ENCODE data around the gene LAMB4. TPM values are rescaled to one million over a fixed set of nuclear protein-coding genes. Genes with fewer than 3 reads are reported as not detected.

The LAMB4 gene
- total RNA-seq, 4 donors from 2014 or later, result 0.60 to 3.0 TPM; not detected in 2

DNA sequence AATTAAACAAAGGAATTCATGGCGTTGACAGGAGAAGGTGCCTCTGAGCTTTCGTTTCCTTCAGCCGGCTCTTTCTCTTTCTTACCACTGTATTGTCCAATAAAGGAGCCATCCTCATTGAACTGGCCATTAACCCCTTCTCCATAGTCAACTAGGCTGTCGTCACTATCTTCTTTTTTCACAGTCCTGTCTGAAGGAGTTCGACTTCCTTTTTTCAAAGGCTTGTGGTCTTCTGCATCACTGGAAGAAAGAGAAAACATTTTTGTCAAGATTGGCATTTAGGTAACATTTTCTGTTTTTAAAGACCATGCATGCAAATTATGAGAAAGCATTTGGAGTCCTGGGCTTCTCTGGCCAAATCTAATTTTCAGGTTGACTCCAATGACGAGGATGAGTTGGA lies 19.7 kb upstream of the LAMB4 start:
- TF ChIP-seq CTCF (IDR thresholded peaks at IDR 0.05), result no peak
- no peak for DNase-seq (ENCODE audit: low spot score)
- no peak for ATAC-seq (ENCODE audit: low FRiP score)

DNA sequence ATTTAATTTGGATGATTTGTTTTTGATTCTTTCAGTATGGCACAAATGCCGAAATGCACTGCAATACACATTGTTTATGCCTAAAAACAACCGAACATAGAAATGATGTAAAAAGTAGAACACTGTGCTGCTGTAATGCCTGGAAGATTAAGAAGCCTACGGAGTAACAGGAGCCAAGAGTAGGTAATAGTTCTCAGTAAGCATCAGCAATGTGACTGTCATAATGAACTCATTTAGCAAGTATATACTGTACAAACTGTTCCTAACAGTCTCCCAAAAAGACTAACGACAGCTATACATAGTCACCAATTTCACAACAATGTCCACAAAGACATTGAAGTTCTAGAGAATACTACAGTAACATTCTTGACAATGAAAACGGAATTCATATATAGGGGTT lies 19.0 kb upstream of the LAMB4 start:
- ATAC-seq (ENCODE audit: low FRiP score) (no peak), DNase-seq (ENCODE audit: low spot score) (no peak)
- no peak for TF ChIP-seq CTCF (IDR thresholded peaks at IDR 0.05)

DNA sequence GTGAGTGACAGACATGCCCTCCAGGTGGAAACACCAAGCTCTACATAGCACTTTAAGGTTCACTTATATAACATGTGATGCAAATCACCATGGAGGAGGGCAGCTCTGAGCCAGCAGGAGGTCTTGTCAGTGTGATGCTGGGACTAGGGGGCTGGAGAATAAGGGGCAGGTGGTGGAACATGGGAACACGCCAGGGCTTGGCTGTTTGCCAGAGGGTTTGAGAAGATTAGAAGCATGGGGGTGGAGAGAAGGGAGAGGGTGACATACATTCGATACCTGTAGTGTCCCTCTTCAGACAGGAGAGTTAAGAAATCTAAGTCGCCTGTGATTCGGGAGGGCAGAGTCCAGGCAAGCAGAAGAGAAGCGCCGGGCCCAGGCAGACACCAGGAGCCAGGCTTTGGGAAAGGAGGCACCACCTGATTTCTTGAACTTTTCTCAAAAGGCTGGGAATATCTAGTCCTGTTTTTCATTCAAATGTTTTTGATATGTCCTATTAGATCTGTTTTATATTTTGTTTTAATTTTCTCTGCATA lies 16.9 kb upstream of the LAMB4 start:
- ATAC-seq (ENCODE audit: low FRiP score) (no peak), DNase-seq (ENCODE audit: low spot score) (no peak)
- TF ChIP-seq CTCF (IDR thresholded peaks at IDR 0.05), result no peak

DNA sequence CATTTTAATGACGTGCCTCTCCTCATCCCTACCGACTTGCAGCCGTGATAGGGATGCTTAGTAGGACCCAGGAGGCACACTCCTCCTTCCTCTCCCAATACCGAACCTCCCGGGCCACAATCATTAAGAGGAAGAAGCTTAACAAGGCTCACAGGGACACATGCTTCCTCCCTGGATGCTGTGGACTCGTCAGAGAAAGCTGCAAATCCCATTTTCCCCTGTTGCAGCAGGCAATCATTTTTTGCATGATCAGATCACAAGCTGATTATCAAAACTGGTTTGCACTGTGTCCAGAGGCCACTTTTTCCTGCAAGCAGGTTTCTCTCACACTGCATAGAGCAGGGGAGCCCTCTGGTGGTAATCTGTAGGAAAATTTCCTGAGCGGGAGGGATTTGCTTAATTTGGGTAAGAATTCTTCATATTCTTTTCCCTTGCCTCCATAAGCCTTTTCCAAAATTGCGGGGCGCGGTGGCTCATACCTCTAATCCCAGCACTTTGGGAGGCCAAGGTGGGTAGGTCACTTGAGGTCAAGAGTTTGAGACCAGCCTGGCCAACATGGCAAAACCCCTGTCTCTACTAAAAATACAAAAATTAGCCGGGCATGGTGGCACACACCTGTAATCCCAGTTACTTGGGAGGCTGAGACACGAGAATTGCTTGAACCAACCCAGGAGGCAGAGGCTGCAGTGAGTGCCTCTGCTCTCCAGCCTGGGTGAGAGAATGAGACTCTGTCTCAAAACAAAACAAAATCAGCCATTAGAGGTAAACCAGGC lies 16.1 kb upstream of the LAMB4 start:
- ATAC-seq (ENCODE audit: low FRiP score) (peak; percentile 91), DNase-seq (ENCODE audit: low spot score) (no peak)
- TF ChIP-seq CTCF (IDR thresholded peaks at IDR 0.05), result peak in 2 of 3 donors; percentile 56 to 80

DNA sequence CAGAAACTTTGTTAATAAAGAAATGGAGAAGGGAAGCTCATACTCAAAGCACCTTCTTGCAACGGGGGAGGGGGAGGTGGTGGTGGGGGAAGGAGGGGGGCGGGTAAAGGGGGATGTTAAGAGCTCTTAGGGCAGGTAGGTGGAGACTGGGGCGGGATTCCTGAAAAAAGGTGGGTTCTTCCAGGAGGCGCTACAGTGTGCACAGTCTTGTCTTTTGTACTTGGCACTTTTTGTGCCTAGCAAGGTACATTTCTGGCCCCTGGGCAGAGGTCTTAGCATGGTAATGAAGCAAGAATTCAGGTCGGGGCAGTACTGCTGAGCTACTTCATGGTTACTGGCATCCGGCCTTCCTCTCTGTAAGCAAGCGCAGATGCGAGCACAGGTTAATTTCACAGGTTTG lies 15.2 kb upstream of the LAMB4 start:
- ATAC-seq (ENCODE audit: low FRiP score) (no peak), DNase-seq (ENCODE audit: low spot score) (no peak)
- no peak for TF ChIP-seq CTCF (IDR thresholded peaks at IDR 0.05)

DNA sequence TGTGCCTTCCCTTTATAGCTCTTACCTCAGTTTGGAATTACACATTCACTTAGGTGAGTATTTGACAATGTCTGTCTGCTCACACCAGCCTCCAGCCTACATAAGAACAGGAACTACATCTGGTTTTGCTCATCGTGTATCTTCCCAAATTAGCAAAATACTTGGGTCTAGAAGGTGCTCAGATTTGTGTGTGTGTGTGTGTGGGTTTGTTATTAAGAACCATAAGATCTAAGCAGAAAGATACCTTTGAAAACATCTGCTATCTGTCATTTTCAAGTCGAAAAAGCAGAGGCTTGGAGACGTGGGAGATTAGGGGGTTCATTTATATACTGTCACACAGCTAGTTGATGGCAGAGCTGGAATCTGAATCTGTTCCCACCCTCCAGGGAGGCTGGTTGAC lies 14.8 kb upstream of the LAMB4 start:
- DNase-seq (ENCODE audit: low spot score), result no peak
- no peak for TF ChIP-seq CTCF (IDR thresholded peaks at IDR 0.05)
- ATAC-seq (ENCODE audit: low FRiP score), result no peak

Measured in omental fat pad (tissue), 4 donors.